H9 (cell line): ENCODE results near the gene FYN. TPM values are rescaled to one million over a fixed set of nuclear protein-coding genes. Genes with fewer than 3 reads are reported as not detected.

Source experiments
- DNase-seq: peaks from one replicate; pipeline ENCODE4 v3.0.0-alpha.2; 2017
- H2AFZ ChIP-seq: one replicate; pipeline ENCODE4 v1.6.1; 2013; ENCODE audit warnings: mild to moderate bottlenecking, low read length, control low read depth, moderate library complexity
- H2AK5ac ChIP-seq: 2 replicates; pipeline ENCODE4 v1.6.1; 2013; ENCODE audit warnings: low read length, control low read depth, mixed read lengths; ENCODE audit not compliant: insufficient read length
- H2BK120ac ChIP-seq: one replicate; pipeline ENCODE4 v1.6.1; 2013; ENCODE audit warnings: low read depth, mild to moderate bottlenecking, low read length, control low read depth, inconsistent platforms; ENCODE audit not compliant: poor library complexity, severe bottlenecking
- H2BK12ac ChIP-seq: 2 replicates; pipeline ENCODE4 v1.6.1; 2013; ENCODE audit warnings: low read length, control low read depth, mixed read lengths, low read depth; ENCODE audit not compliant: insufficient read length
- H2BK15ac ChIP-seq: 2 replicates; pipeline ENCODE4 v1.6.1; 2013; ENCODE audit warnings: low read depth, low read length, control low read depth
- H2BK20ac ChIP-seq: one replicate; pipeline ENCODE4 v1.6.1; 2013; ENCODE audit warnings: low read depth, mild to moderate bottlenecking, low read length, control low read depth, inconsistent platforms; ENCODE audit not compliant: poor library complexity, severe bottlenecking
- H2BK5ac ChIP-seq: 2 replicates; pipeline ENCODE4 v1.6.1; 2013; ENCODE audit warnings: low read length, control low read depth, mixed read lengths; ENCODE audit not compliant: insufficient read length
- H3K14ac ChIP-seq: 2 replicates; pipeline ENCODE4 v1.6.1; 2013; ENCODE audit warnings: low read length, control low read depth; ENCODE audit not compliant: insufficient read depth
- H3K18ac ChIP-seq: 2 replicates; pipeline ENCODE4 v1.6.1; 2013; ENCODE audit warnings: low read depth, mild to moderate bottlenecking, mixed read lengths, low read length, control low read depth; ENCODE audit not compliant: insufficient read length
- H3K23ac ChIP-seq: 2 replicates; pipeline ENCODE4 v1.6.1; 2013; ENCODE audit warnings: low read length, control low read depth, mixed read lengths, low read depth; ENCODE audit not compliant: insufficient read length
- H3K23me2 ChIP-seq: 2 replicates; pipeline ENCODE4 v1.6.1; 2013; ENCODE audit warnings: low read depth, mild to moderate bottlenecking, mixed read lengths, low read length, control low read depth; ENCODE audit not compliant: insufficient read length, poor library complexity, severe bottlenecking
- H3K27ac ChIP-seq: 2 replicates; pipeline ENCODE4 v1.5.1; 2013; ENCODE audit warnings: low read length, control low read depth, mixed read lengths, low read depth; ENCODE audit not compliant: insufficient read length
- H3K27me3 ChIP-seq: 2 replicates; pipeline ENCODE4 v1.6.1; 2013; ENCODE audit warnings: low read length, control low read depth, inconsistent platforms; ENCODE audit not compliant: insufficient read depth
- H3K4ac ChIP-seq: 2 replicates; pipeline ENCODE4 v1.6.1; 2013; ENCODE audit warnings: low read depth, mild to moderate bottlenecking, control low read depth, inconsistent platforms, low read length, moderate library complexity
- H3K4me1 ChIP-seq: 2 replicates; pipeline ENCODE4 v1.6.1; 2013; ENCODE audit warnings: low read length, control low read depth, inconsistent platforms; ENCODE audit not compliant: insufficient read depth
- H3K4me2 ChIP-seq: 2 replicates; pipeline ENCODE4 v1.6.1; 2013; ENCODE audit warnings: low read length, control low read depth, mixed read lengths; ENCODE audit not compliant: insufficient read length, insufficient read depth
- H3K56ac ChIP-seq: 2 replicates; pipeline ENCODE4 v1.6.1; 2013; ENCODE audit warnings: low read depth, mild to moderate bottlenecking, mixed read lengths, low read length, control low read depth; ENCODE audit not compliant: insufficient read length
- H3K79me1 ChIP-seq: 2 replicates; pipeline ENCODE4 v1.6.1; 2013; ENCODE audit warnings: low read depth, mild to moderate bottlenecking, moderate library complexity, low read length, control low read depth, inconsistent platforms; ENCODE audit not compliant: insufficient read depth, poor library complexity, severe bottlenecking
- H3K79me2 ChIP-seq: 2 replicates; pipeline ENCODE4 v1.6.1; 2013; ENCODE audit warnings: low read length, control low read depth, inconsistent platforms; ENCODE audit not compliant: insufficient read depth
- H3K9ac ChIP-seq: 2 replicates; pipeline ENCODE4 v1.6.1; 2013; ENCODE audit warnings: low read length, control low read depth, mixed read lengths; ENCODE audit not compliant: insufficient read length; ENCODE audit errors: extremely low read depth
- H3K9me3 ChIP-seq: one replicate; pipeline ENCODE4 v1.6.1; 2013; ENCODE audit warnings: low read depth, low read length, inconsistent platforms; ENCODE audit not compliant: control insufficient read depth
- H3T11ph ChIP-seq: one replicate; pipeline ENCODE4 v1.6.1; 2013; ENCODE audit warnings: mild to moderate bottlenecking, low read length, control low read depth, inconsistent platforms
- H4K20me1 ChIP-seq: one replicate; pipeline ENCODE4 v1.6.1; 2013; ENCODE audit not compliant: control insufficient read depth, insufficient read length, insufficient read depth
- H4K5ac ChIP-seq: 2 replicates; pipeline ENCODE4 v1.6.1; 2013; ENCODE audit warnings: low read depth, mild to moderate bottlenecking, mixed read lengths, low read length, control low read depth; ENCODE audit not compliant: insufficient read length
- H4K8ac ChIP-seq: replicated peaks from 2 replicates; pipeline ENCODE4 v1.6.1; 2013; ENCODE audit warnings: low read length, control low read depth, mixed read lengths, low read depth; ENCODE audit not compliant: insufficient read length
- H4K91ac ChIP-seq: 2 replicates; pipeline ENCODE4 v1.6.1; 2013; ENCODE audit warnings: low read depth, mild to moderate bottlenecking, moderate library complexity, mixed read lengths, low read length, control low read depth; ENCODE audit not compliant: insufficient read length
- H3K27ac Mint-ChIP-seq, 3 experiments: 2 replicates in 2 of 3; 3 replicates in 1 of 3; pipeline ENCODE4 v1.8.0; 2020 to 2021; ENCODE audit warnings: mixed read lengths in 3 of 3, mild to moderate bottlenecking in 1 of 3, moderate library complexity in 1 of 3
- H3K27me3 Mint-ChIP-seq: 2 replicates; pipeline ENCODE4 v1.8.0; 2021; ENCODE audit warnings: low read depth, mild to moderate bottlenecking, moderate library complexity, mixed read lengths
- H3K36me3 Mint-ChIP-seq, 3 experiments: 2 replicates in 2 of 3; 3 replicates in 1 of 3; pipeline ENCODE4 v1.8.0; 2020 to 2021; ENCODE audit warnings: low read depth in 3 of 3, mixed read lengths in 3 of 3; ENCODE audit not compliant: insufficient read depth in 1 of 3
- H3K4me1 Mint-ChIP-seq, 2 experiments: 2 replicates each; pipeline ENCODE4 v1.8.0; 2020; ENCODE audit warnings: mixed read lengths in 2 of 2
- H3K4me3 Mint-ChIP-seq, 2 experiments: 2 replicates in 1 of 2; 3 replicates in 1 of 2; pipeline ENCODE4 v1.8.0; 2020 to 2021; ENCODE audit warnings: mild to moderate bottlenecking in 2 of 2, mixed read lengths in 2 of 2, moderate library complexity in 1 of 2
- H3K9me3 Mint-ChIP-seq, 2 experiments: 2 replicates in 1 of 2; 3 replicates in 1 of 2; pipeline ENCODE4 v1.8.0; 2020; ENCODE audit warnings: mild to moderate bottlenecking in 2 of 2, mixed read lengths in 2 of 2, moderate library complexity in 1 of 2
- CTCF ChIP-seq: fragments of 200-600 bp; sonication (generic); conservative IDR thresholded peaks from 3 replicates; pipeline ENCODE4 v1.8.0; 2021; ENCODE audit warnings: antibody characterized with exemption, mild to moderate bottlenecking
- WGBS: extraction: QIAGEN DNeasy Blood & Tissue Kit; methylation state at CpG from one replicate; pipeline ENCODE4 v1.1.7; 2013; ENCODE audit warnings: missing lambda C conversion rate, low lambda C conversion rate, mixed read lengths; ENCODE audit not compliant: insufficient read length; ENCODE audit errors: extremely low coverage; 5-methylcytosine and 5-hydroxymethylcytosine counted together
- total RNA-seq: library from RNA; stranded (reverse); gene quantifications from 2 replicates; pipeline ENCODE4 v1.2.1, GENCODE V29; 2021

The FYN gene
- total RNA-seq, 1 experiment from 2014 or later: 64.8 TPM

- Histone ChIP-seq H3K4me1 (peaks cover 9% of the 10 kb centered on the region; the same call in 1 of the 2 replicates), H2BK20ac (no peak overlapping the region), H3K56ac (no peak overlapping the region), H4K91ac (no peak overlapping the region), H2AFZ (no peak overlapping the region), H4K20me1 (no peaks in the 10 kb centered on the region), H3K9me3 (no peaks in the 10 kb centered on the region), H3K4ac (no peak overlapping the region), H3K9ac (no peak overlapping the region), H2BK12ac (no peak overlapping the region), H4K5ac (no peak overlapping the region), H3K4me2 (no peak overlapping the region), H2BK5ac (no peak overlapping the region), H3T11ph (no peak overlapping the region), H3K18ac (no peak overlapping the region), H3K27me3 (no peaks in the 10 kb centered on the region), H3K23me2 (no peaks in the 10 kb centered on the region), H3K79me1 (no peaks in the 10 kb centered on the region), H2AK5ac (no peak overlapping the region), H2BK15ac (no peak overlapping the region), H4K8ac (no peak overlapping the region), H2BK120ac (no peak overlapping the region), H3K79me2 (no peaks in the 10 kb centered on the region), H3K14ac (no peak overlapping the region), H3K27ac (no peak overlapping the region), H3K23ac (no peak overlapping the region)
- no peak for DNase-seq
- H3K4me1 Mint-ChIP-seq: peaks cover 17 to 24% of the 10 kb centered on the region in 2 experiments
- H3K36me3 Mint-ChIP-seq: peaks cover 0 to 5% (median 4%) of the 10 kb centered on the region in 3 experiments; a peak in 4 of 7 replicates
- WGBS: no CpG with 5 or more reads among the region's 5 CpGs
- no peaks in the 10 kb centered on the region for H3K9me3 Mint-ChIP-seq
- peak overlapping the region in 1 of 3 experiments; percentile 22; a peak in 1 of 7 replicates for H3K27ac Mint-ChIP-seq
- H3K27me3 Mint-ChIP-seq: no peaks in the 10 kb centered on the region
- no peak for TF ChIP-seq CTCF
- H3K4me3 Mint-ChIP-seq: no peak overlapping the region
These were observed 131.9 kb downstream of the FYN start for GRCh38 chr6:111741177-111741952.
